SU-DHL-6 (cell line): ENCODE data around the gene SIDT2.

Experiments used
- CTCF ChIP-seq: fragments of 200-600 bp; sonication (generic); IDR thresholded peaks from one replicate; pipeline ENCODE4 v1.5.1; 2017; ENCODE audit warnings: antibody characterized with exemption, mild to moderate bottlenecking, low read length, moderate library complexity; ENCODE audit not compliant: insufficient read depth, poor library complexity, severe bottlenecking
- EZH2phosphoT487 ChIP-seq: fragments of 200-600 bp; sonication (generic), shearing (Covaris generic); conservative IDR thresholded peaks from 2 replicates; pipeline ENCODE4 v1.6.1; 2018; ENCODE audit warnings: mild to moderate bottlenecking, antibody characterized with exemption, low read length, moderate library complexity, mixed read lengths

DNA sequence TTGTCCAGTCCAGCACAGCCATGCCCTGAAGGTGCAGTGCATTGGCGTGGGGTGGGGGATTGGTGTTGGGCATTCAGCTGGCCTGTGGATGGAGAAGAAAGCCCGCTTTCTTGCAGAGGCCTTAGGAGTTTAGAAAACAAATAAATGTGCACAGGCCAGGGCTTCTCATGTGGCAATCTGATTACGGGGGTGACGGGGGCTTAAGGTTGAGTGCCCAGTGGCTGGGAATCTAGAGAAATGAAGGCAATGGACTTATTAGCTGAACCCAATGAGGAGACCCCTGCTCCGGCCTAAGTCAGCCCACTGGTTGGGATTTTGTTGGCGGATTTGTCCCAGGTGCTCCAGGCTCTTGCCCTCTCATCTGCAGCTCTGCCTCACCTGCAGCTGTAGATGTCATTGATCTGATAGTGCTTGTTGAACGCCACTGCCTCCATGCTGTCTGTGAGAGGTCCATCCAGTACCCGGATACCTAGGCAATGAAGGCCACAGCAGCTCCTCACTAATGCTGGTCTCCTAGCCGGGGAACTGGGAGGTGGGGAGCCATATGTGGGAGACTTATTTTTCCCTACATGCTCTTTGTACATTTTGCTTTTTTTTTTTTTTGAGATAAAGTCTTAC is 47.1 kb downstream of the SIDT2 start:
- no peak for TF ChIP-seq EZH2phosphoT487
- no peak for TF ChIP-seq CTCF
